ENCODE results near the gene NUP107. TPM values are rescaled to one million over a fixed set of nuclear protein-coding genes. Genes with fewer than 3 reads are reported as not detected.

NUP107 gene
- total and polyA plus RNA-seq, 2 donors = 33.8 to 83.3 TPM

DNA sequence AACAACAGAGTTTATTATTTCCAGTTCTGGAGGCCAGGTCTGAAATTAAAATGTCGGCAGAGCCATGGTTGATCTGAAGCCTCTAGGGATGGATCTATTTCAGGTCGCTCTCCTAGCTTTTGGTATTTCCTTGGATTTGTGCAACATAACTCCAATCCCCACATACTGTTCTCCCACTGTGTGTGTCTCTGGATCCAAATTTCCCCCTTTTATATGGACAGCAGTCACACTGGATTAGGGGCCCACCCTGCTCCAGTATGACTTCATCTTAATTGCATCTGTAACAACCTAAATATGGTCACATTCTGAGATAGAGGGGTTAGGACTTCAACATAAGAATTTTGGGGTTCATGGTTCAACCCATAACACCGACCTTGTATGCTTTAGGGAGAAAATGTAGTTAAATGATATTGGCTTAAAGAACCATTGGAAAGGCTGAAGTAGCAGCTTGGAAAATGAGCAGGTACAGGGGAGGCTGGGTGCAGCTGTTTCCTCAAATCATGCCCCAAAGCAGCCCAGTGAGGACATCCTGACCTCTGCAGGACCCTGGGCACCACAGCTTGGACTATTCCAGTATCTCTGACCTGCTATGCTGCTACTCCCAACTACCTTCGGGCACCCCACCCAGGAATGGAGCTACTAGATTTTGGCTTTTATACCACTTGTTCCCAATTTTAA is 107.3 kb downstream of the NUP107 start:
- peaks cover 6 to 13% of the 10 kb centered on the region in 2 donors for H3K4me1 ChIP-seq (ENCODE audit: control insufficient read depth in 2 of 2, insufficient read depth in 2 of 2, low read length in 2 of 2)
- 98% methylated on average over 4 of the region's 4 CpGs for WGBS
- DNase-seq (ENCODE audit: low read depth in 6 of 9, low spot score in 9 of 9) = no peak
- H3K27ac ChIP-seq (ENCODE audit: low read depth in 1 of 2, low read length in 1 of 2) = no peak overlapping the region
- no peaks in the 10 kb centered on the region for H3K9me3 ChIP-seq (ENCODE audit: control insufficient read depth in 2 of 2, insufficient read depth in 1 of 2, low read length in 1 of 2)
- H3K27me3 ChIP-seq (ENCODE audit: control insufficient read depth in 2 of 2, insufficient read depth in 1 of 2, low read length in 1 of 2) = no peaks in the 10 kb centered on the region
- no peak overlapping the region for H3K4me3 ChIP-seq (ENCODE audit: low read length in 2 of 2)
- no peaks in the 10 kb centered on the region for H3K36me3 ChIP-seq (ENCODE audit: control insufficient read depth in 2 of 2, insufficient read depth in 2 of 2, low read length in 1 of 2)

DNA sequence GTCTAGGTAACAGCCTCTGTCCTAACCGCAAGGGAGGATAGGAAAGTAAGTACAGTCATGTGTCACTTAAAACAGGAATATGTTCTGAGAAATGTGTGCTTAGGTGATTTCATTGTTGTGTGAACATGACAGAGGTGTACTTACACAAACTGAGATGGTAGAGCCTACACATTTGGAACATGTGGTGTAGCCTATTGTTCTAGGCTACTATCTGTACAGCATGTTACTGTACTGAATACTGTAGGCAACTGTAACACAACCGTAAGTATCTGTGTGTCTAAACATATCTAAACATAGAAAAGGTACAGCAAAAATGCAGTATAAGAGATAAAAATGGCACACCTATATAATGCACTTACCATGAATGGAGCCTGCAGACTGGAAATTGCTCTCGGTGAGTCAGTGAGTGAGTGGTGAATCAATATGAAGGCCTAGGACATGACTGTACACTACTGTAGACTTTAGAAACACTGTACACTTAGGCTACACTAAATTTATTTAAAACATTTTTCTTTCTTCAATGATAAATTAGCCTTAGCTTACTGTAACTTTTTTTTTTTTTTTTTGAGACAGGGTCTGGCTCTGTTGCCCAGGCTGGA is 108.0 kb downstream of the NUP107 start:
- no peaks in the 10 kb centered on the region for H3K36me3 ChIP-seq (ENCODE audit: control insufficient read depth in 2 of 2, insufficient read depth in 2 of 2, low read length in 1 of 2)
- no peak overlapping the region for H3K4me3 ChIP-seq (ENCODE audit: low read length in 2 of 2)
- over 99% methylated on average over 3 of the region's 3 CpGs for WGBS
- H3K9me3 ChIP-seq (ENCODE audit: control insufficient read depth in 2 of 2, insufficient read depth in 1 of 2, low read length in 1 of 2) = no peaks in the 10 kb centered on the region
- H3K27me3 ChIP-seq (ENCODE audit: control insufficient read depth in 2 of 2, insufficient read depth in 1 of 2, low read length in 1 of 2) = no peaks in the 10 kb centered on the region
- no peak for DNase-seq (ENCODE audit: low read depth in 6 of 9, low spot score in 9 of 9)
- H3K4me1 ChIP-seq (ENCODE audit: control insufficient read depth in 2 of 2, insufficient read depth in 2 of 2, low read length in 2 of 2) = peaks cover 6 to 13% of the 10 kb centered on the region in 2 donors
- no peak overlapping the region for H3K27ac ChIP-seq (ENCODE audit: low read depth in 1 of 2, low read length in 1 of 2)

Other genes starting within 250 kb of the NUP107 start
- gene RAP1B, start 76.1 kb upstream of the NUP107 start, total RNA-seq = 172 TPM
- gene RAP1B, start 76.1 kb upstream of the NUP107 start, polyA plus RNA-seq = 230 TPM
- 6.6 TPM for gene SLC35E3, start 59.2 kb downstream of the NUP107 start, total RNA-seq
- gene SLC35E3, start 59.2 kb downstream of the NUP107 start, polyA plus RNA-seq = 8.8 TPM
- gene MDM2, start 121.2 kb downstream of the NUP107 start, total RNA-seq = 63.6 TPM
- gene MDM2, start 121.2 kb downstream of the NUP107 start, polyA plus RNA-seq = 121 TPM
- 2.7 TPM for gene CPM, start 246.2 kb downstream of the NUP107 start, total RNA-seq
- gene CPM, start 246.2 kb downstream of the NUP107 start, polyA plus RNA-seq = 11.4 TPM

All from thymus (tissue), 11 donors.